HG03135 (cell line): Measurements from ENCODE around the gene DEFB125.
"Not testable (repeated sequence)": the region's sequence is repeated elsewhere in the genome, so short reads cannot be mapped to it uniquely, and the experiment has no call there.

Experiments
- ATAC-seq: cut with Tn5 transposase; IDR thresholded peaks from one replicate; pipeline ENCODE4 v1.9.1; 2021; ENCODE audit warnings: mild to moderate bottlenecking, moderate library complexity; ENCODE audit not compliant: unreplicated experiment

DEFB125 gene, protein sequence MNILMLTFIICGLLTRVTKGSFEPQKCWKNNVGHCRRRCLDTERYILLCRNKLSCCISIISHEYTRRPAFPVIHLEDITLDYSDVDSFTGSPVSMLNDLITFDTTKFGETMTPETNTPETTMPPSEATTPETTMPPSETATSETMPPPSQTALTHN

DNA sequence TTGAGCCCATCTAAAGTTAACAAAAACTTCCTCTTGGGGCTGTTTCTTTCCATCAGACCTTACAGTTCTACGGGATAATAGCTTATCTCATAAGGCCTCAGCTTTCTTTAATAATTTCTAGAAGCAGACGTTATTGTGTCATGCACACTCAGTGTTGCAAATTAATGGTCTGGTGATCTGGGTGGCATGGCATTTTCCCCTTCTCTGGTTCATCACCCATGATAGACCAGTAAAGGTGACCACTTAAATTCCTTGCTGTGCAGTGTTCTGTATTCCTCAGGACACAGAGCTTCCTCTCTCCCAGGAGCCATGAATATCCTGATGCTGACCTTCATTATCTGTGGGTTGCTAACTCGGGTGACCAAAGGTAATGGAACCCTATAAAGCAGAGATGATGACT is at the start of gene DEFB125:
Gene DEFB125 (plus strand): TSS at position 272 of the 400 bp plus-strand sequence. CDS start 38 bp downstream, at position 310.
- no peak for ATAC-seq

DNA sequence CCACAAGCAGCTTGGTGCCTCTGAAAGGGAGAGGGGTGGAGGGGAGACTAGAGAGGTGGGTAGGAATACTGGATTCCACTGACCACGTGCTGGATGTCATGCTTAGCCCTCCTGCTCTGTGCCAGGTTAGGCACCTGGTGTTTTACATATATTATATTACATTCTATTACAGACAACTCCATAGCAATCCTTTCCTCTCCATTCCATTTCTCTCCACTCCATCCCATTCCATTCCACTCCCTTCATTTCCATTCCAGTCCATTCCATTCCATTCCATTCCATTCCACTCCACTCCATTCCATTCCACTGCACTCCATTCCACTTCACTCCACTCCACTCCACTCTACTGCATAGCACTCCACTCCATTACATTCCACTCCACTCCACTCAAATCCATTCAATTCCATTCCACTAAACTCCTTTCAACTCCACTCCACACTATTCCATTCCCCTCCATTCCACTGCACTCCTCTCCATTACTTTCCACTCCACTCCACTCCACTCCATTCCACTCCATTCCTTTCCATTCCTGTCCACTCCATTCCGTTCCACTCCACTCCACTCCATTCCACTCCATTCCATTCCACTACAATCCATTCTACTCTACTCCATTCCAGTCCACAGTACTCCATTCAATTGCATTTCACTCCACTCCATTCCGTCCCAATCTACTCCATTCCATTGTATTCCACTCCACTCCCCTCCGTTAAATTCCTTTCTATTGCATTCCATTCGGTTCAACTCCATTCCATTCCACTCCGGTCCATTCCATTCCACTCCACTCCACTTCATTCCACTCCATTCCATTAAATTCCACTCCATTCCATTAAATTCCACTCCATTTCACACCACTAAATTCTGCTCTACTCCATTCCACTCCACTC is 27.2 kb upstream of the DEFB125 start:
- no peak for ATAC-seq

DNA sequence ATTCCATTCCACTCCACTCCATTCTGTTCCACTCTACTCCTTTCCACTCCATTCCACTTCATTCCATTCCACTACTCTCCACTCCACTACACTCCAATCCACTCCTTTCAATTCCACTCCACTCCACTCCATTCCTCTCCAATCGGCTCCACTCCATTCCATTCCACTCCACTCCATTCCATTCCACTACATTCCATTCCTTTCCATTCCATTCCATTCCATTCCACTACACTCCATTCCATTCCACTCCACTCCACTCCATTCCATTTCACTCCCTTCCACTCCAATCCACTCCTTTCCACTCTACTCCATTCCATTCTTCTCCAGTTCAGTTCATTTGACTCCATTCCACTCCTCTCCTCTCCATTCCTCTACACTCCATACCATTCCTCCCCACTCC is 26.2 kb upstream of the DEFB125 start:
- no peak for ATAC-seq

DNA sequence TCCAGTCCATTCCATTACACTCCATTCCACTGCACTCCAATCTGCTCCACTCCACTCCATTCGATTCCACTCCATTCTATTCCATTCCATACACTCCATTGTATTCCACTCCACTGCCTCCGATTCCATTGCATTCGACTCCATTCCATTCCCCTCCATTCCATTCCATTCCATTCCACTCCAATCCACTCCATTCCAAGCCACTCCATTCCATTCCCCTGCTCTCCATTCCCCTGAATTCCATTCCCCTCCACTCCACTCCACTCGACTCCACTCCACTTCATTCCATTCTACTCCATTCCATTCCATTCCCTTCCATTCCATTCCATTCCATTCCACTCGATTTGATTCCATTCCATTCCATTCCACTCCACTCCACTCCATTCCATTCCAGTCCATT is 25.7 kb upstream of the DEFB125 start:
- ATAC-seq = no peak

DNA sequence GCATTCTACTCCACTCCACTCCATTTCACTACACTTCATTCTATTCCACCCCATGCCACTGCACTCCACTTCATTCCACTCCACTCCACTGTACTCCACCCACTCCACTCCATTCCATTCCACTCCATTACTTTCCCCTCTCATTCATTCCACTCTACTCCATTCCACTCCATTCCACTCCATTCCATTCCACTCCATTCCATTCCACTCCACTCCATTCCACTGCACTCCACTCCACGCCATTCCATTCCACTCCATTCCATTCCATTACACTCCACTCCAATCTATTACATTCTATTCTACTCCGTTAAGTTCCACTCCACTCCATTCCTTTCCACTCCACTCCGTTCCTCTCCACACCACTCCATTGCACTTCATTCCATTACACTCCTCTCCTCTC is 25.0 kb upstream of the DEFB125 start:
- no peak for ATAC-seq

DNA sequence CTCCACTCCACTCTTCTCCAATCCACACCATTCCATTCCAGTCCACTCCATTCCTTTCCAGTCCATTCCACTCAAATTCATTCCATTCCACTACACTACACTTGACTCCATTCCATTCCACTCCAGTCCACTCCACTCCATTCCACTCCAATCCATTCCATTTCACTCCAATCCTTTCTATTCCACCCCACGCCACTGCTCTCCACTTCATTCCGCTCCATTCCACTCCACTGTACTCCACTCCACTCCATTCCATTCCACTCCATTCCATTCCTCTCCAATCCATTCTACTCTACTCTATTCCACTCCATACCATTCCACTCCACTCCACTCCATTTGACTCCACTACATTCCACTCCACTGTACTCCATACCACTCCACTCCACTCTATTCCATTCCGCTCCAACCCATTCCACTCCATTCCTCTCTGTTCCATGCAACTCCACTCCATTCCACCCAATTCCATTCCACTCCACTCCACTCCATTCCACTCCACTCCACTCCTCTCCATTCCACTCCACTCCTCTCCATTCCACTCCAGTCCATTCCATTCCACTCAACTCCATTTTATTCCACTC is 23.4 kb upstream of the DEFB125 start:
- no peak for ATAC-seq

DNA sequence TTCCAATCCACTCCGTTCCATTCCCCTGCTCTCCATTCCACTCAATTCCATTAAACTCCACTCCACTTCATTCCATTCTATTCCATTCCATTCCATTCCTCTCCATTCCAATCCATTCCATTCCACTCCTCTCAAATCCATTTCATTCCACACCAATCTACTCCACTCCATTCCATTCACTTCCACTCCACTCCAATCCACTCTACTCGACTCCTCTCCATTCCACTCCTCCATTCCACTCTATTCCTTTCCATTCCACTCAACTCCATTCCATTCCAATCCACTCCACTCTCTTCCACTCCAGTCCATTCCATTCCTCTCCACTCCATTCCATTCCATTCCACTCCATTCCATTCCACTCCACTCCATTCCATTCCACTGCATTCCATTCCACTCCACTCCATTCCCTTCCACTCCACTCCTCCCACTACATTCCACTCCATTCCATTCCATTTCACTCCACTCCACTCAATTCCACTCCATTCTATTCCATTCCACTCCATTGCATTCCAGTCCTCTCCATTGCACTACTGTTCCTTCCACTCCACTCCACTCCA is 22.6 kb upstream of the DEFB125 start:
- ATAC-seq = no peak

DNA sequence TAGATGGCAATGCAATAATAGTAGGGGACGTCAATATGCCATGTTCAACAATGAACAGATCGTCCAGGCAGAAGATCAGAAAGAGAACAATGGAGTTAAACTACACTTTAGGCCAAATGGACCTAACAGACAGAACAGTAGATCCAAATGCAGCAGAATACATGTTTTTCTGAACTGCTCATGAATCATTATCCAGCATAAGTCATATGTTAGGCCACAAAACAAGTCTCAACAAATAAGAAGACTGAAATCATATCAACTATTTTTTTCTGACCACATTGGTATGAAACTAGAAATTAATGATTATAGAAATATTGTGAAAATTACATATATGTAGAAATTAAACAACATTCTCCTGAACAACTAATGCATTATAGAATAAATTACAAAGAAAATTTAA is 10.2 kb upstream of the DEFB125 start:
- ATAC-seq = no peak

DNA sequence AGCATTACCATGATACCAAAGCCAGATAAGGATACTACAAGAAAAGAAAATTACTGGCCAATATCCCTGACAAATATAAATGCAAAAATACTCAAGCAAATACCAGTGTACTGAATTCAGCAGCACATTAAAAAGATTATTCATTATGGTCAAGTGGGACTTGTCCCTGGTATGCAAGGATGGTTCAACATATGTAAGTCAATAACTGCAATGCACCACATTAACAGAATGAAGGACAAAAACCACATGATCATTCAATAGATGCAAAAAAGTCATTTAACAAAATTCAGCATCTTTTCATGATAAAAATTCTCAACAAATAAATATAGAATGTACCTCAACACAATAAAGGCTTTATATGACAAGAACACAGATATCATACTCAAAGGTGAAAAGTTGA is 9.1 kb upstream of the DEFB125 start:
- no peak for ATAC-seq

DNA sequence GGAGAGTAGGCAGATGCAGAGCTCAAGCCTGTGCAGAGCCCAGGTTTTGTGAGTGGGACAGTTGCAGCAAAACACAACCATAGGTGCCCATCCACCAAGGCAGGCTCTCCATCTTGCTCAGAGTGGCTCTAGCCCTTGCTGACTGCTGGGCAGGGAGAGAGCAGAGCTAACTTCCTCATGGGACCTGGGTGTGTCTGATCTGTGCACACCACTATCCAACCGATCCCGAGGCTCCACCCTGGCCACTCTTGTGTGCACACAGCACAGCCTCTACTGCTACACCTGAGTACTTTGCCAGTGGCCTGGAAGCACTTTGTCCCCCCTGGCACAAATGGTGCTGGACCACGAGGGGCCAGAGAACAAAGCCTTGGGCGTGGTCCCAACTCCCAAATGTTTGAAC is 7.9 kb upstream of the DEFB125 start:
- ATAC-seq = no peak

DNA sequence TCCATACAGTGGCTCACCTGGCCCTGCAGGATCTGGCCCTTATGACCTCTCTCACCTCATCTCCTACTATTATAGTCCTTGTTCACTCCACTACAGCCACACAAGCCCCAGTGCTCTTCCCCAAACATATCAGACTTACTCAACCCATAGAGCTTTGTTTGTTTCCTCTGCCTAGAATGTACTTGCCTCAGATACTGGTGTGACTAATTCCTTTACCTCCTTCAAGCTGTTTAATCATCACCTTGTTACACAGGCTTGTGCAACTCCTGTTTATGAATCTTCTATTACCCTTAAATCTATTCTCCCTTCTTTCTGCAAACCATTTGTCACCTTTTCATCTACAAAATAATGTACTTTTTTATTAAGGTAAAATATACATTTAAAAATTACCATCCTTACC is 3.2 kb downstream of the DEFB125 start:
- no peak for ATAC-seq

DNA sequence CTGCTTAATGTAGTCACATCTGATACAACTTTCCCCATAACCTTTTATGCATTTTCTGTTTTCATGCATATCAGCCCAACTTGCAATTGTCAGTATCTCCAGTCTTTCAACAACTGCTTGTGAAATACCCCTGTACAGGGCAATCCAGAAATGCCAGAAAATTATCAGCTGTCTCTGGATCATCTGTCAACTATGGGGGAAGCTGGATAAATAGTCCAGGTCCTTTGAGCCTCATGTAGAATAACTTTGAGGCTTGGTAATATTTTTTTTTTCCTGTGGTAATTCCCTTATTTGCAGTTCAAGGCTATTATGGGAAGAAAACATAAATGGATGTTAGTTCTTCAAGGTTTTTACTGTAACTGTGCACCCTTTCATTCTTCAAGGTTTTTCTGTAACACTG is 6.2 kb downstream of the DEFB125 start:
- no peak for ATAC-seq

DNA sequence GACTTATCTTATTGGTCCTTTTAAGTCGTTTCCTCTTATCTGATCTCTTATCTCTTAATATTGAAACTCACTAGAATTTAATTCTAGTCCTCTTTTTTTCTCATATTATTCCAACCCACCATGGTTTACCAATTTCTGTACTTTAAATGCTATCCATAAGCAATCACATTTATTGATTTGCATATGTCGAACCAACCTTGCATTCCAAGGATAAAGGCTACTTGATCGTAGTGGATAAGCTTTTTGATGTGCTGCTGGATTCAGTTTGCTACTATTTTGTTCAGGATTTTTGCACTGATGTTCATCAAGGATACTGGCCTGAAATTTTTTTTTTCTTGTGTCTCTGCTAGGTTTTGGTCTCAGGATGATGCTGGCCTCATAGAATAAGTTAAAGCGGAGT is 7.7 kb downstream of the DEFB125 start:
- no peak for ATAC-seq

DNA sequence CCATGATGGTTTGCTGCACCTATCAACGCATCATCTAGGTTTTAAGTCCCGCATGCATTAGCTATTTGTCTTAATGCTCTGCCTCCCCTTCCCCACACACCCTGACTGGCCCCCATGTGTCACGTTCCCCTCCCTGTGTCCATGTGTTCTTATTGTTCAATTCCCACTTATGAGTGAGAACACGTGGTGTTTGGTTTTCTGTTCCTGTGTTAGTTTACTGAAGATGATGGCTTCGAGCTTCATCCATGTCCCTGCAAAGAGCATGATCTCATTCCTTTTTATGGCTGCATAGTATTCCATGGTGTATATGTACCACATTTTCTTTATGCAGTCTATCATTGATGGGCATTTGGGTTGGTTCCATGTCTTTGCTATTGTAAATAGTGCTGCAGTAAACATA is 10.2 kb downstream of the DEFB125 start:
- not testable (repeated sequence) for ATAC-seq

DNA sequence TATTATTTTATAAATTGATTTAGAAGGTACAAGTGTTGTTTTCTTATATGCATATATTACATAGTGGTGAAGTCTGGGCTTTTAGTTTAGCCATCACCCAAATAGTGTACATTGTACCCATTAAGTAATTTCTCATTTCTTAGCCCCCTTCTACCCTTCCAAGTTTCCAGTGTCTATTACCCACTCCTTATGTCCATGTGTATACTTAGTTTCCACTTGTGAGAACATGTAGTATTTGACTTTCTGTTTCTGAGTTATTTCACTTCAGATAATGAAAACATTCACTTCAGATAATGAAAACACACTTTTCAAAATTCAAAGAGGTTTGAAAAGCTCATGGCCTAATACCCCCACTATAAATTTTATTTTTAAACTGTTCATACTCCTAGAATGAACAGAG is 14.5 kb downstream of the DEFB125 start:
- ATAC-seq = no peak

DNA sequence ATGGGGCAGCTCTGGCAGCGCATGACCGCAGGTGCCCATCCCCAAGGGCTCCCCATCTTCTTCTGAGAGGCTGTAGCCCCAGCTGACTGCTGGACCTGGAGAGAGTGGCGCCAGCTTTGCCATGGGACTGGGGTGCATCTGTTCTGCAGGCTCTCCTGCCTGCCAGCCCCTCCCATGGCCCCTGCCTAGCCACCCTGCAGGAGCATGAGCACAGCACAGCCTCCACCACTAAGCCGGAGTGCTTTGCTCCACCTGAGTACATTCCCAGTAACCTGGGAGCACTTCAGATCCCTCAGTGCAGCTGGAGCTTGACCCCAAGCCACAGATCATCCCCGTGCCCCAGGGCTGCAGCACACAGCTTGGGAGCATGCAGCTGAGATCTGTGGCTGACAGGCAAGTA is 16.0 kb downstream of the DEFB125 start:
- no peak for ATAC-seq

DNA sequence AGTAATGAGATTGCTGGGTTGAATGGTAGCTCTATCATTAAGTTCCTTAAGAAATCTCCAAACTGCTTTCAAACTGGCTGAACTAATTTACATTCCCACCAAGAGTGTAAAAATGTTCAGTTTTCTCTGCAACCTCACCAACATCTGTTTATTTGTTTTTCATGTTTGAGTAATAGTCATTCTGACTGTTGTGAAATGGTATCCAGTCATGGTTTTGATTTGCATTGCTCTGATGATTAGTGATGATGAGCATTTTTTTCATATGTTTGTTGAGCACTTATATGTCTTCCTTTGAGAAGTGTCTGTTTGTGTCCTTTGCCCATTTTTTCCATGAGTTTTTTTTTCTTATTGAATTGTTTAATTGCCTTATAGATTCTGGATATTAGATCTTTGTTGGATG is 24.9 kb downstream of the DEFB125 start:
- no peak for ATAC-seq

DNA sequence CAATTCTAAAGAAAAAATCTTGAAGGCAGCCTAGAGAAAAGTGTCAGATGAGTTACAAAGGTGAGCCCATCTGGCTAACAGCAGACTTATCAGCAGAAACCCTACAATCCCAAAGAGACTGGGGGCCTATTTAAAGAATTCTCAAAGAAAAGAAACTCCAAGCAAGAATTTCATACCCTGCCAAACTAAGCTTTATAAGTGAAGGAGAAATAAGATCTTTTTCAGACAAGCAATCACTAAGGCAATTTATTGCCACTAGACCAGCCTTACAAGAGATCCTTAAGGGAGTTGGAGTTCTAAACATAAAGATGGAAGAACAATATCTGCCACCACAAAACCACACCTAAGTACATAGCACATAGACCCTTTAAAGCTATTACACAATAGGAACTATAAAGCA is 30.0 kb downstream of the DEFB125 start:
- no peak for ATAC-seq

DNA sequence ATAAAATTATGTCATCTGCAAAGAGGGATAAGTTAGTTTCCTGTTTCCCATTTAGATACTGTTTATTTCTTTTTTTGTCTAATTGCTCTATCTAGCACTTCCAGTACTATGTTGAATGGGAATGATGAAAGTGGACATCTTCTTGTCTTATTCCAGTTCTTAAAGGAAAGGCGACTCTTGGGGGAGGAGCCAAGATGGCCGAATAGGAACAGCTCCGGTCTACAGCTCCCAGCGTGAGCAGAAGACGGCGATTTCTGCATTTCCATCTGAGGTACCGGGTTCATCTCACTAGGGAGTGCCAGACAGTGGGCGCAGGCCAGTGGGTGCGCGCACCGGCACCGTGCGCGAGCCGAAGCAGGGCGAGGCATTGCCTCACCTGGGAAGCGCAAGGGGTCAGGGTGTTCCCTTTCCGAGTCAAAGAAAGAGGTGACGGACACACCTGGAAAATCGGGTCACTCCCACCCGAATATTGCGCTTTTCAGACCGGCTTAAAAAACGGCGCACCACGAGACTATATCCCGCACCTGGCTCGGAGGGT is 42.4 kb downstream of the DEFB125 start:
- ATAC-seq = not testable (repeated sequence)

DNA sequence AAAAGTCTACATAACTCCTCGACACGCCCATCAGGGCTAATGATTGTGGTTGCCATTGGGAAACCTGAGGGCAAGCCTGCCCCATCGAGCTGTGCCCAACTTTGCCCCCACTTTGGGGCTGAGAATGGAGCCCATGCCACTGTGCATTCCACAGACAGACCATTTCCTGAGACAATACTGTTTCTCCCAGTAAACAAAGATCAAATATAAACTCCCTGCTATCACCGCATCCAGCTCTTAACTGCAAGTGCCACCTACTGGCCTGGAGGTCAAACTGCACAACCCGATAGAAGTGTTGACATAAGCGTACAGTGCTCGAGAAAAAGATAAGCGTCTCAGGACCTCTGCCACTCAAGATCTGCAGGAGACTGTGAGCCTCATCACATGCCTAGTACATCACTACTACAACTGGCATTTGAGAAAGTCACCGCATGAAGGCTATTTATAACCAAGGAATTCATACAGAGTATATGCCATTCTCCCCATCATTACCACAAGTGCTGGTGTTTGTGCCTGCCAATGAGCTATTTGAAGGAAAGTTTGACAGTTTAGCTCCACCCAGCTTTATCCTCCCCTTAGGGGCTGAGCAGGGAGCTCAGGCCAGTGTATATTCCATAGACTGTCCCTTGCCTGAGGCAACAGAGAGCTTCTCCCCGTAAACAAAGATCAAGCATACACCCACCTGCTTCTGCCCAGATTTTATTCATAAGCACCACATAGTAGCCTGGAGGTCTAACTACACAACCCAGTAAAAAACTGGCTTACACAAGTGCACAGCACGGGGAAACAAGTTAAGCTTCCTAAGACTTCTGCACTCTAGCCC is 50.4 kb downstream of the DEFB125 start:
- ATAC-seq = no peak

DNA sequence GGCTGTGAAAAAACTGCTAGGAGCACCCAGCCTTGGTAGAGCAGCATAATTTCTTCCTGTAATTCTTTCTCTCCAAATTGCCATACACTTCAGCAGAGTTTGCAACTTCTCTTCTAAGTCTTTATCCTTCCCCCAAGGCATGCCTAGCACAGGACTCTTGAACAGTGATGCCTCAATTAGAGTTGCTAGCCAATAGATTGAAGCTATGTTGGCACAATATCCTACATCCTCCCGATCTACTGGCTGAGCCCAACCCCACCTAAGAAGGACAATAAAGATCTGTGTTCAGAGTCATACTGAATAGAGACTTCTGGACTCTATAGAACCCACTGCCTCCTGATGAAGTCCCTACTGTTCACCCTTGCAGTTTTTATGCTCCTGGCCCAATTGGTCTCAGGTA is 54.8 kb downstream of the DEFB125 start, which contains the start of gene DEFB126:
Gene DEFB126 (plus strand): TSS at position 301 of the 400 bp plus-strand sequence. CDS start 39 bp downstream, at position 340.
- ATAC-seq = no peak
